ENCODE results near the gene CFAP46. TPM values are rescaled to one million over a fixed set of nuclear protein-coding genes. Genes with fewer than 3 reads are reported as not detected.
"Not testable (repeated sequence)": the region's sequence is repeated elsewhere in the genome, so short reads cannot be mapped to it uniquely, and the experiment has no call there.

The CFAP46 gene
- total RNA-seq, 1 donor from 2014 or later = 6.1 TPM

DNA sequence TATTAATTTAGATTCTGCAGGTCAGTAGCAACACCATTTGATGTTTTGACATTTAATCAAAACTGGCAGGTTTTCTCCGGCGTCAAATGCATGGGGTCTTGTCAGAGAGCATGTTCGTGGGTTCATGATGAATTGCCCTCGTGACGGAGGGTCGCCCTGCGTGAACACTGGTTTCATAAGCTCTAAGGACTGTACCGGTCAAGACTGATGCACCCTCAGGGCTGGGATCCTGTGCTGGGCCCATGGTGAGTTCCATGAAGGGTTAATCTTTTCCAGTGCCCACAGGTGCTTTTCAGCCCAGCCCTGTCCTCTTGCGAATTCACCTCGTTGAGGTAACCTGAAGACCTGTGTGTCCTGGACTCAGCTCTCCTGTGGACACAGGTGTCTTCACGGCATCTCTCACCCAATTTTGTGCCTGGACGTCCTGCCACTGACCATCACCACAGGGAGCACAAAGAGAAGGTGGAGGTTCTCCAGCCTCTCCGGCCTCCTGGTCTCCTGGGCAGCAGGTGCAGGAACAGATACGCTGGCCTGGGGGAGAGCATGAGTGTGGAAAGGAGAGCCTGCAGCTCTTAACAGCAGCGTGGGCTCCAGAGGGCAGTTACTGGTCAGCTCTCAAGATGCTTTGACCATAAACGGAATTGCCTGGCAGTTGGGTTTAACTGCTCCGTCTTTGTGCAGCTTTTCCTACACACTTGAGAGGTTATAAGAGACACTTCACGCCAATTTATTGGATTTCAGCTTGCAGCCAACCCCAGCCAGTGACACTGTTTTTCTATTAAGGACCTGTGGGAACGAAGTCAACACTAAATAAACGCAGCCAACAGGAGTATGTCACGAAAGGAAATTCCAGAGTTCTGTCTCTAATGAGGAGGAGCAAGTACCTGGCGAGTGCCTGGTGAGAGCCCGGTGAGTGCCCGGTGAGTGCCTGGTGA lies 37.4 kb upstream of the CFAP46 start:
- DNase-seq (ENCODE audit: low read depth) = no peak

GRCh38 chr10:132978542-132978941 lies 36.2 kb upstream of the CFAP46 start:
- no peak for DNase-seq (ENCODE audit: low read depth)

DNA sequence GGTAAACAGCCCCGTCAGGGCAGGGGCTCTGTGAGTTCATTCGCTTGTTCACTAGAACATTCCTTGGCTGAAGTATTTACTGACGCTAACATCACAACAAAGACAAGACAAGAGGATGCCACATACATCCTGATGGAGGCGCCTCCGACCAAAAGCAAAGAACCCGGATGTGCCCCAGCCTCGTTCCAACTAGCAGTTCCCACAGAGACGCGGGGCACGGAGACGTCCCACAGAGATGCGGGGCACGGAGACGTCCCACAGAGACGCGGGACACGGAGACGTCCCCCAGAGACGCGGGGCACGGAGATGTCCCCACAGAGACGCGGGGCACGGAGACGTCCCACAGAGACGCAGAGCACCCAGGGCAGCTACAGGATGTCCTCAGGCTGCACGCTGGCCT lies 35.4 kb upstream of the CFAP46 start:
- no peak for DNase-seq (ENCODE audit: low read depth)

- DNase-seq (ENCODE audit: low read depth) = no peak
Observed at GRCh38 chr10:132977076-132977475, 34.7 kb upstream of the CFAP46 start.

- DNase-seq (ENCODE audit: low read depth) = no peak
Observed at GRCh38 chr10:132975831-132976682, 33.7 kb upstream of the CFAP46 start.

DNA sequence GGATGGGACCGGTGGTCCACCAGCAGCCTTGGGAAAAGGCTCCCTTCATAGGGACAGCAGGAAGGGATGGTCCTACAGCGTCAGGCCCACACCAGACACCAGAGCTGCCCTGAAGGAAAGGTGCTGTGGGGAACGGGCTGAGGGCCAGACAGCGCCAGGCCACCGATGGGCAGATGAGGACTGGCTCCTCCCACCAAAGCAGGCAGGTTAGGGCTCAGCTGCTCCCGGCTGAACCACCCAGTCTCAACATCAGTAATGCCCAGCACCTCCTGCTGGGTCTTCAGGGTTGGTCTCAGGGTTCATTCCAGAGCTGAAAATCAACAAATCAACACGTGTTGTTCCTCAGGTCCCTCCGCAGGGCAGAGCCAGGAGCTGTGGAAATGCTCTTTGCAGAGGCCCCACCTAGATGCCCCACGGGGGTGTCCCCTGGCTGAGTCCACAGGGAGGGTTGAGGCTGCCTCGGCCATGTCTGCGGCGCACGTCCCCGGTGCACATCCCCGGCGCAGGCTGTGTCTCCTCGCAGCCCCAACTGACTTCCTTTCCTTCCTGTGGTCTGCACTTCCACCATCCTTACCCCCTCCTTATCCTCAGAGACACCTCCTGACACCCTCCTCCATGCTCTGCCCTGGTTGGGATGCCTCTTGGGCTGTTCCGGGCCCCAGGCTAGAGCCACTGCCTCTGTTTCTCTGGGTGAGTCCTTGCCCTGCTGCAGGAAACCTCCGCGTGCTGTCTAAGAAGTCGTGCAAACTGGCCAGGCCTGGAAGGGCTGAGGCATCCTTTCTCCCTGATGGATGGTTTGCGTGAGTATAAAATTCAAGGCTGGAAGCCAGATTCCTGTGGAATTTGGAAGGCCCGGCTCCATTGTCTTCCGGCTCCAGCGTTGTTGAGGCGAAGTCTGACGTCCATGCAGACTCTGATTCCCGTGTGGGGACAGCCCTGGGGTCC lies 32.8 kb upstream of the CFAP46 start:
- DNase-seq (ENCODE audit: low read depth) = no peak

- DNase-seq (ENCODE audit: low read depth) = no peak
Observed at GRCh38 chr10:132974249-132974796, 32.0 kb upstream of the CFAP46 start.

DNA sequence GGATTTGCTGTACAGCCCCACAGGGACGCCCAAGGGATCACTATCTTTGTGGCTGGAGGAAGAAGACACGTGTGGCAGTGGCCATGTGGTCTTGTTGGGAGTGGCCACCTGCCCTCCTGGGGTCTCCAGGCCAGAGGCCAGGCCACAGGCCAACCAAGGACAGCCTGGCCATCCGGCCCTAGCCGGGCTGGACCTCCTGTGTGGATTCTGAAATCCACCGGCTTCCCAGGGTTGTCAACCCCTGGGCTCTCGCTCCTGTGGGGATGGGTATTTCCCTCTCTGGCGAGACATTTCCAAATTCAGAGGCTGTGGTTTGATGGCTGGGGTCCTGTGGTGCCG lies 31.5 kb upstream of the CFAP46 start:
- DNase-seq (ENCODE audit: low read depth) = no peak

- DNase-seq (ENCODE audit: low read depth) = no peak
Observed at GRCh38 chr10:132972986-132973902, 30.9 kb upstream of the CFAP46 start.

DNA sequence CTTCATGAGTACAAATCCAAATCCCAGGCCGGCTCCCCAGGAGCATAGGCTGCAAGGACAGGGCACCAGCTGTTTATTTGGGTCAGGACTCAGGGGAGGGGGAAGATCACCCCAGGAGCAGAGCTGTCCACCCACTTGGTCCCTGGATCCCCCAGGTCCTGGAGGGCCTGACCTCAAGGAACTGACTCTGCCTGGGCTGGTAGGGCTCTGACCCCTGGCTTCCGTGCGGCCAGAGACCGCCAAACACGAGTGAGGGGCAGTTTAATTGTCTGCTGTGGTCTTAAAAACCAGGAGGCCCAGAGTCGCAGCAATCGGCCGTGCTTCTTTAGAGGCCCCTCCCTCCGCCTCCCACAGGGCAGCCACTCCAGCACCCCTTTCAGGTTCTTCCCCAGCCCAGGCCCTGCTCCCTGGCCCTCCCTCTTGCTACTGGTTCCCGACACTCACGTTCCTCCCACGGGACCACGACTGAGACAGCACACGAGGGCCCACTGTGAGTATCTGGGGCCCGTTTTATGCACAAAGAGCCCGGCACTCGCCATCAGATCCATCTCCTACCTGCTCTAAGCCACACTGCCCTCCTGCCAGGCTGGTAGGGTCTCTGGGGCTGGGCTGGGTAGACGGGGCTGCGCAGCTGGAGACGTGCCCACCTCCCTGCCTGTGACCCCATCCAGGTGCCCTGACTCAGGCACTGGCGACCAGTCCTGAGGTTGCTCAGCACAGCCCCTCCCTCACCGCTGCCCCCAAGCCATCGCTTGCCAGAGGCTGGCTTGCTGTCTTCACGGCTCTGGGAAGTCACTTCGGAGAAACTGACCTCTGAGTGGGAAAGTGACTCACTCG lies 30.0 kb upstream of the CFAP46 start:
- no peak for DNase-seq (ENCODE audit: low read depth)

DNA sequence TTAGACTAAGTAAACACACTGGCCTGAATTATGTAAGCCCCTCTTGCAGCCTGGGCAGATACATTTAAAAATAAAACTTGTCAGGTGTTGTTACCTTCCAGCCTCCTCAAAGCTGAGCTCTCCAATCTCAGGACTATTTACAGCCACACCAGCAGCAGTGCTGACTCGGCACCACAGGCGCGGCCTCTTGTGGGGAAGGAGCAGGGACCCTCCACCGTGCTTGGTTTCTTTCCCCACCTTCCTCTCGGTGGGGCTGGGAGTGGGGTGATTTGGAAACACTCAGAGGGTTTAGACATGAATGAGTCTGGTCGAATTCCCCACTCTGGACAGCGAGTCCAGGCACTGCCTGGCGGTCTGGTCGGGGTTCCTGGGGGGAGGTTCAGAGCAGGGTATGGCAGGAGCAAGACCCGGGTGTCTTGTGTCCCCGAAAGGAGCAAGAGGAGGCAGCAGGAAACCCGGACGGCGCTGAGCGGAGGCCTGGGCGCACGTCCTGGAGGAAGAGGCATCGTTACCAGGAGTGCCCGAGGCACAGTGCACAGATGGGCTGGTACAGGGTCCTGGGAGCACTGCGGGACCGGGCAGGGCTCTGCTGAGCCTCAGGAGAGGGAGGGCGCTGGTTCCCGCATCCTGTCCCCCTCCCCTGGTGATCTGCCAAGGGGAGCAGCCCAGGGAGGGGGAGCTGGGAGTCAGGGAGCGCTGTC lies 29.2 kb upstream of the CFAP46 start:
- no peak for DNase-seq (ENCODE audit: low read depth)

DNA sequence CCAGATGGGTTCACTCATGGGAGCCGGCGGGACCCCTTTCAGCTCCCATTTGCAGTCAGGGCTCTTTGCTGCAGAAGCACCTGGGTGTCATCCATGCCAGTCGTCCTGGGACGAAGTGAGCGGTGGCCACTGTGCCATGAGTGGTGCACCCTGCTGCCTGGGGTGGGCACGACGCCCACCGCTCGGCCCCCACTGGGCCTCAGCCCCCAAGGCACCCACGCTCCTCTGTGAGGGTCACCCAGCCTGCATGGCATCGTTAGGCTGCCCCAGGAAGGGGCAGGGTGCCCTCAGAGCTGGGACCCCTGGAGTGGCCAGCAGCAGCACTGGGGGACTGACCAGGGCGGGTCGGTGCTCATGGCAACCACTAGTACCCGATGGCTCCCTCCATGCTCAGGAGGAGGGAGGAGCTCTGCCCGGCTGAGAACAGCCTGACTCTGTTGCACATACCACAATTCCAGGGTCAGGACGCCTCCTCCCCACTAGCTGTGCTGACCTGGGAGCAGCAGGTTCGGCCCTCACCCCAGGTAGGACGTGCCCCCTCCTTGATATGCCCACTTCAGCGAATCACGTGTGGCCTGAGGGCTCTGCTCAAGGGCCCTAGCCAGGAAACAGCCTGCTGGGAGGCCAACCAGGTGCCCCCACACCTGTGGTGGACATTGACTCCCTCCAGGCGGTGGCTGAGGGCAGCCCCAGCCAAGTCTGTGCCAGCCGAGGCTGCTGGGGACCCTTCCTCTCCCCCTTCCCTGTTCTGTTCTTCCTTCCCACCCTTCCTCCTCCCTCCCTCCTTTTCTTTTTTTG lies 28.5 kb upstream of the CFAP46 start:
- no peak for DNase-seq (ENCODE audit: low read depth)

DNA sequence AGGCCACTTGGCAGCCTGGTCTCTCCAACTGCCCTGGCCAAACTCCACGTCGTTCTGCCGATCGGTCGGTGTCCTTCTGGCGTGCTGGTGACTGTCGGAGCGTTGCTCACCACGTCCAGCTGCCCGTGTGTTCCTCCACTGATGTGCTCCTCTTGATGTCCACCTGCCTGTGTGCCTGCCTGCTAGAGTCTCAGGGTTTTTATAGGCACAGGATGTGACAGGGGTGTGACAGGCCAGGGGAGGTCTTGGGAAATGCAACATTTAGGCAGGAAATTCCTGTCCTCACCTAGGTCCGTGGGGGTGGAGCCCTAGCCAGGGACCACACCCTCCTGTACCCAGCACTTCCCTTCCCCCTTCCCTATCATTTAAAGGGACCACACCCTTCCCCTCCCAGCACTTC lies 25.2 kb upstream of the CFAP46 start:
- DNase-seq (ENCODE audit: low read depth) = no peak

GRCh38 chr10:132965411-132966057 lies 23.2 kb upstream of the CFAP46 start:
- peak; percentile 4 for DNase-seq (ENCODE audit: low read depth)

DNA sequence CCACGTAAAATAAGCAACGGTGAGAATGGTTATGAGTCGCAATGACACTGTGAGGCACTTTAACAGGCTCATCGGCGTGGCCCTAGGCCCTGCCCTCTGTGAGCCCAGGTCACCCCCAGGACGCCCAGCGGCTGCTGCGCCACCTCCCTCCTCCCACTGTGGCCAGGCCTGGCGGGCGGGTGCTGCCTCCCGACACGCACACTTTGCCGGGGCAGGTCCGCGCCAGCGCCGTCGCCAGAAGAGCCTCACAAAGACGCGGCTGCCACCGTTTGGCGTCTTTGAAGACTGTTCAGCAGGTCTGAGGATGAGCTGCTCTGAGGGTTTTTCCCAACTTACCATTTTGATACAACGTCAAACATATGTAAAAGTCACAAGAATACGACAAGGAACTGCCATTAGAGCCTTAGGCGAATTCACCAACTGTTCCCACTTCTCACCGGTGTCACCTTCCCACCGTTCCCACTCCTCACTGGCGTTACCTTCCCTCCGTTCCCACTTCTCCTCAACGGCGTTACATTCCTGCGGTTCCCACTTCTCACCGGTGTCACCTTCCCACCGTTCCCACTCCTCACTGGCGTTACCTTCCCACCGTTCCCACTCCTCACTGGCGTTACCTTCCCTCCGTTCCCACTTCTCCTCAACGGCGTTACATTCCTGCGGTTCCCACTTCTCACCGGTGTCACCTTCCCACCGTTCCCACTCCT lies 22.5 kb upstream of the CFAP46 start:
- DNase-seq (ENCODE audit: low read depth) = not testable (repeated sequence)

GRCh38 chr10:132964231-132964630 lies 21.9 kb upstream of the CFAP46 start:
- no peak for DNase-seq (ENCODE audit: low read depth)

All from renal cortical epithelial cell (primary cell).